Adrenal gland (tissue), 5 donors: Measurements from ENCODE around the gene JAZF1.

Source experiments
- CTCF ChIP-seq, 6 experiments: fragments of 450-650 bp in 4 of 6; fragments of 200-600 bp in 2 of 6; sonication (generic) in 1 of 6; IDR thresholded peaks; 1 replicate in 5 of 6; 2 replicates in 1 of 6; pipeline versions ENCODE4 v1.5.1 to v1.8.0; 2016 to 2021; ENCODE audit warnings: antibody characterized with exemption in 6 of 6, mild to moderate bottlenecking in 2 of 6, moderate library complexity in 1 of 6
- POLR2A ChIP-seq, 2 donors: fragments of 450-650 bp; IDR thresholded peaks; one replicate each; pipeline ENCODE4 v1.6.1; 2017; ENCODE audit warnings: antibody characterized with exemption in 2 of 2, mild to moderate bottlenecking in 2 of 2, moderate library complexity in 1 of 2
- donor health status: DM: no; HTN: no; CAD: no.

- TF ChIP-seq CTCF (IDR thresholded peaks at IDR 0.05): no peak
- no peak for TF ChIP-seq POLR2A (IDR thresholded peaks at IDR 0.05)
These were observed 6.2 kb downstream of the JAZF1 start for GRCh38 chr7:28174442-28174841.
